Lower leg skin (tissue), 3 donors: Measurements from ENCODE around the gene CCNJL.

Source experiments
- POLR2A ChIP-seq, 2 donors: fragments of 450-650 bp; IDR thresholded peaks; one replicate each; pipeline ENCODE4 v1.6.1; 2016 to 2017; ENCODE audit warnings: antibody characterized with exemption in 2 of 2, mild to moderate bottlenecking in 1 of 2, moderate library complexity in 1 of 2
- TF ChIP-seq, protein P1 (sequence below), 3 donors: fragments of 450-650 bp; IDR thresholded peaks; one replicate each; pipeline ENCODE4 v1.5.1; 2016; ENCODE audit warnings: antibody characterized with exemption in 3 of 3, mild to moderate bottlenecking in 3 of 3, moderate library complexity in 2 of 3

GRCh38 chr5:160262151-160263074 lies 50.0 kb downstream of the CCNJL start:
- TF ChIP-seq, protein P1, sequence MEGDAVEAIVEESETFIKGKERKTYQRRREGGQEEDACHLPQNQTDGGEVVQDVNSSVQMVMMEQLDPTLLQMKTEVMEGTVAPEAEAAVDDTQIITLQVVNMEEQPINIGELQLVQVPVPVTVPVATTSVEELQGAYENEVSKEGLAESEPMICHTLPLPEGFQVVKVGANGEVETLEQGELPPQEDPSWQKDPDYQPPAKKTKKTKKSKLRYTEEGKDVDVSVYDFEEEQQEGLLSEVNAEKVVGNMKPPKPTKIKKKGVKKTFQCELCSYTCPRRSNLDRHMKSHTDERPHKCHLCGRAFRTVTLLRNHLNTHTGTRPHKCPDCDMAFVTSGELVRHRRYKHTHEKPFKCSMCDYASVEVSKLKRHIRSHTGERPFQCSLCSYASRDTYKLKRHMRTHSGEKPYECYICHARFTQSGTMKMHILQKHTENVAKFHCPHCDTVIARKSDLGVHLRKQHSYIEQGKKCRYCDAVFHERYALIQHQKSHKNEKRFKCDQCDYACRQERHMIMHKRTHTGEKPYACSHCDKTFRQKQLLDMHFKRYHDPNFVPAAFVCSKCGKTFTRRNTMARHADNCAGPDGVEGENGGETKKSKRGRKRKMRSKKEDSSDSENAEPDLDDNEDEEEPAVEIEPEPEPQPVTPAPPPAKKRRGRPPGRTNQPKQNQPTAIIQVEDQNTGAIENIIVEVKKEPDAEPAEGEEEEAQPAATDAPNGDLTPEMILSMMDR (IDR thresholded peaks at IDR 0.05), result no peak
- TF ChIP-seq POLR2A (IDR thresholded peaks at IDR 0.05), result no peak
